H1 (cell line): ENCODE measurements around the gene CCDC78. TPM values are rescaled to one million over a fixed set of nuclear protein-coding genes. Genes with fewer than 3 reads are reported as not detected.
A peak's percentile ranks its signal among the peaks of the same experiment; 100 is the strongest.

Experiments used
- CTCF ChIA-PET: fragments of 300-600 bp; sonication (Branson Sonifier 250); formaldehyde crosslinking; loops from one replicate; lab custom pipeline; 2021; ENCODE audit not compliant: partially characterized antibody; lab: Charles Lee
- POLR2A ChIA-PET: fragments of 300-600 bp; sonication (Branson Sonifier 250); formaldehyde crosslinking; loops from one replicate; lab custom pipeline; 2021; ENCODE audit warnings: inconsistent platforms; ENCODE audit not compliant: partially characterized antibody; lab: Charles Lee
- DNase-seq, 2 experiments: peaks; one replicate each; pipeline versions ENCODE4 v3.0.0 to v3.0.0-alpha.2; 2010 to 2022; ENCODE audit warnings: low spot score in 2 of 2, low read depth in 1 of 2, mixed read lengths in 1 of 2
- FAIRE-seq: peaks from 2 replicates; lab custom pipeline; 2011; peaks lifted over from hg19 to GRCh38; lab: Jason Lieb, UNC
- H2AFZ ChIP-seq: 2 replicates; pipeline ENCODE4 v1.8.1; 2012; ENCODE audit warnings: low read length, inconsistent platforms
- H2AK5ac ChIP-seq: 2 replicates; pipeline ENCODE4 v1.6.1; 2013; ENCODE audit warnings: low read depth, low read length
- H2BK120ac ChIP-seq: replicated peaks from 2 replicates; pipeline ENCODE3; 2013; ENCODE audit warnings: low read depth, low read length, inconsistent platforms
- H2BK12ac ChIP-seq: 2 replicates; pipeline ENCODE4 v1.6.1; 2013; ENCODE audit warnings: low read depth, low read length
- H2BK15ac ChIP-seq: 2 replicates; pipeline ENCODE4 v1.6.1; 2013; ENCODE audit warnings: low read length
- H2BK20ac ChIP-seq: 2 replicates; pipeline ENCODE4 v1.6.1; 2013; ENCODE audit warnings: low read length
- H2BK5ac ChIP-seq: 2 replicates; pipeline ENCODE4 v1.6.1; 2013; ENCODE audit warnings: low read depth, low read length
- H3K14ac ChIP-seq: 2 replicates; pipeline ENCODE4 v1.6.1; 2013; ENCODE audit warnings: inconsistent platforms; ENCODE audit not compliant: insufficient read length
- H3K18ac ChIP-seq: 2 replicates; pipeline ENCODE4 v1.6.1; 2013; ENCODE audit warnings: low read length; ENCODE audit errors: extremely low read depth
- H3K23ac ChIP-seq: 2 replicates; pipeline ENCODE4 v1.6.1; 2013; ENCODE audit warnings: inconsistent platforms; ENCODE audit not compliant: insufficient read length
- H3K23me2 ChIP-seq: 2 replicates; pipeline ENCODE4 v1.6.1; 2013; ENCODE audit warnings: low read depth, low read length
- H3K27ac ChIP-seq: 2 replicates; pipeline ENCODE4 v1.6.1; 2011; ENCODE audit warnings: low read depth, low read length, inconsistent platforms
- H3K27me3 ChIP-seq, 4 experiments: replicated peaks in 1 of 4; 1 replicate in 1 of 4; 2 replicates in 3 of 4; pipeline versions ENCODE4 v1.6.1 to v1.8.1; 2011 to 2013; ENCODE audit warnings: low read length in 3 of 4, mild to moderate bottlenecking in 3 of 4, inconsistent platforms in 2 of 4, mixed read lengths in 2 of 4, moderate library complexity in 1 of 4; ENCODE audit not compliant: control insufficient read depth in 3 of 4, insufficient read depth in 3 of 4; ENCODE audit errors: extremely low read depth in 1 of 4
- H3K36me3 ChIP-seq, 4 experiments: 2 replicates each; pipeline versions ENCODE4 v1.6.1 to v1.8.1; 2011 to 2013; ENCODE audit warnings: mild to moderate bottlenecking in 4 of 4, low read length in 3 of 4, moderate library complexity in 2 of 4, control low read depth in 1 of 4, inconsistent platforms in 1 of 4; ENCODE audit not compliant: insufficient read depth in 4 of 4, control insufficient read depth in 2 of 4
- H3K4ac ChIP-seq: replicated peaks from 2 replicates; pipeline ENCODE3; 2013; ENCODE audit warnings: low read length, low read depth, mixed read lengths, inconsistent platforms; ENCODE audit not compliant: insufficient read length
- H3K4me1 ChIP-seq, 4 experiments: replicated peaks in 1 of 4; 1 replicate in 1 of 4; 2 replicates in 3 of 4; pipeline versions ENCODE4 v1.6.1 to v1.8.1; 2011 to 2013; ENCODE audit warnings: low read length in 3 of 4, inconsistent platforms in 2 of 4, mixed read lengths in 1 of 4; ENCODE audit not compliant: insufficient read depth in 4 of 4, control insufficient read depth in 3 of 4
- H3K4me2 ChIP-seq, 2 experiments: 2 replicates each; pipeline versions ENCODE4 v1.6.1 to v1.8.1; 2011 to 2013; ENCODE audit warnings: low read depth in 2 of 2, low read length in 2 of 2, control low read depth in 1 of 2, inconsistent platforms in 1 of 2, mild to moderate bottlenecking in 1 of 2; ENCODE audit not compliant: insufficient read depth in 1 of 2
- H3K4me3 ChIP-seq, 4 experiments: fragments of 200-600, 300-600 bp in 1 of 4; sonication (generic), shearing (Covaris generic), sonication (Bioruptor Twin) in 1 of 4; 2 replicates each; pipeline versions ENCODE4 v1.5.1 to v1.8.1; 2011 to 2016; ENCODE audit warnings: low read length in 4 of 4, low read depth in 3 of 4, control low read depth in 2 of 4, inconsistent platforms in 2 of 4, mild to moderate bottlenecking in 2 of 4, mixed read lengths in 1 of 4, moderate library complexity in 1 of 4; ENCODE audit not compliant: insufficient read depth in 2 of 4; ENCODE audit errors: extremely low read depth in 1 of 4
- H3K56ac ChIP-seq: replicated peaks from 2 replicates; pipeline ENCODE3; 2013; ENCODE audit warnings: low read depth, mild to moderate bottlenecking, mixed read lengths, low read length, inconsistent platforms; ENCODE audit not compliant: insufficient read length
- H3K79me1 ChIP-seq: 2 replicates; pipeline ENCODE4 v1.6.1; 2013; ENCODE audit warnings: low read depth, low read length, control low read depth
- H3K79me2 ChIP-seq, 2 experiments: 2 replicates each; pipeline versions ENCODE4 v1.6.1 to v1.8.1; 2012 to 2013; ENCODE audit warnings: low read length in 2 of 2, mild to moderate bottlenecking in 2 of 2, inconsistent platforms in 1 of 2; ENCODE audit not compliant: insufficient read depth in 2 of 2, control insufficient read depth in 1 of 2
- H3K9ac ChIP-seq, 4 experiments: replicated peaks in 1 of 4; 1 replicate in 1 of 4; 2 replicates in 3 of 4; pipeline versions ENCODE4 v1.6.1 to v1.8.1; 2011 to 2013; ENCODE audit warnings: low read depth in 3 of 4, low read length in 3 of 4, control low read depth in 2 of 4, mild to moderate bottlenecking in 2 of 4, moderate library complexity in 2 of 4, inconsistent platforms in 1 of 4; ENCODE audit errors: extremely low read depth in 1 of 4
- H3K9me3 ChIP-seq, 2 experiments: 2 replicates each; pipeline versions ENCODE4 v1.6.1 to v1.8.1; 2012 to 2013; ENCODE audit warnings: mild to moderate bottlenecking in 2 of 2, moderate library complexity in 2 of 2, control low read depth in 1 of 2, inconsistent platforms in 1 of 2, low read depth in 1 of 2, low read length in 1 of 2, mixed read lengths in 1 of 2; ENCODE audit not compliant: insufficient read depth in 2 of 2
- H4K20me1 ChIP-seq, 2 experiments: replicated peaks in 1 of 2; 2 replicates each; pipeline versions ENCODE3 to v1.8.1; 2011 to 2013; ENCODE audit warnings: inconsistent platforms in 2 of 2, low read length in 2 of 2, mild to moderate bottlenecking in 1 of 2; ENCODE audit not compliant: insufficient read depth in 2 of 2, control insufficient read depth in 1 of 2
- H4K5ac ChIP-seq: 2 replicates; pipeline ENCODE4 v1.6.1; 2013; ENCODE audit warnings: low read length, low read depth, mixed read lengths, inconsistent platforms; ENCODE audit not compliant: insufficient read length
- H4K8ac ChIP-seq: 2 replicates; pipeline ENCODE4 v1.8.0; 2013; ENCODE audit warnings: mild to moderate bottlenecking, moderate library complexity, low read length, inconsistent platforms; ENCODE audit not compliant: insufficient read depth; ENCODE audit errors: extremely low read depth
- H4K91ac ChIP-seq: replicated peaks from 2 replicates; pipeline ENCODE3; 2013; ENCODE audit warnings: low read length, mixed read lengths, inconsistent platforms; ENCODE audit not compliant: insufficient read length
- BACH1 ChIP-seq: IDR thresholded peaks from 2 replicates; pipeline ENCODE4 v1.6.1; 2012; ENCODE audit warnings: low read length, improper control_type of control experiment
- HDAC2 ChIP-seq, 2 experiments: fragments of 300-600 bp in 1 of 2; sonication (generic) in 1 of 2; IDR thresholded peaks; 2 replicates each; pipeline ENCODE4 v1.6.1; 2011 to 2012; ENCODE audit warnings: low read depth in 2 of 2, low read length in 2 of 2, mild to moderate bottlenecking in 2 of 2, moderate library complexity in 2 of 2, borderline replicate concordance in 1 of 2, inconsistent platforms in 1 of 2
- KDM4A ChIP-seq: IDR thresholded peaks from one replicate; pipeline ENCODE4 v1.7.1; 2012; ENCODE audit warnings: low read depth, mild to moderate bottlenecking, moderate library complexity, low read length, inconsistent platforms; ENCODE audit not compliant: severe bottlenecking
- MAX ChIP-seq: IDR thresholded peaks from 2 replicates; pipeline ENCODE4 v1.6.1; 2012; ENCODE audit warnings: inconsistent platforms
- PHF8 ChIP-seq: fragments of 200-600 bp; sonication (generic); conservative IDR thresholded peaks from 2 replicates; pipeline ENCODE4 v1.7.1; 2012; ENCODE audit warnings: low read depth, mild to moderate bottlenecking, inconsistent platforms, low read length, moderate library complexity
- POLR2A ChIP-seq, 2 experiments: IDR thresholded peaks; 1 replicate in 1 of 2; 2 replicates in 1 of 2; pipeline ENCODE4 v1.6.1; 2011; ENCODE audit warnings: low read depth in 2 of 2, low read length in 2 of 2, mild to moderate bottlenecking in 2 of 2; ENCODE audit errors: control extremely low read depth in 1 of 2
- POU5F1 ChIP-seq: IDR thresholded peaks from 2 replicates; pipeline ENCODE4 v1.6.1; 2011; ENCODE audit warnings: low read depth, mild to moderate bottlenecking, low read length, moderate library complexity
- SIRT6 ChIP-seq: IDR thresholded peaks from one replicate; pipeline ENCODE4 v1.7.1; 2012; ENCODE audit warnings: low read length, inconsistent platforms
- SRF ChIP-seq: IDR thresholded peaks from 2 replicates; pipeline ENCODE4 v1.6.1; 2011; ENCODE audit warnings: mild to moderate bottlenecking, low read depth, low read length, moderate library complexity
- WGBS, 2 experiments: shearing (Covaris generic) in 1 of 2; methylation state at CpG; one replicate each; pipeline versions ENCODE4 v1.1.6 to v1.1.7; 2013 to 2015; ENCODE audit warnings: low lambda C conversion rate in 2 of 2, mixed read lengths in 2 of 2, inconsistent platforms in 1 of 2, low coverage in 1 of 2, missing lambda C conversion rate in 1 of 2; ENCODE audit not compliant: insufficient replicate concordance in 2 of 2, insufficient coverage in 1 of 2, insufficient read length in 1 of 2; ENCODE audit errors: extremely low coverage in 1 of 2, missing lambda C conversion rate in 1 of 2; 5-methylcytosine and 5-hydroxymethylcytosine counted together
- polyA plus RNA-seq, 7 experiments: library from polyadenylated mRNA; depleted of rRNA in 3 of 7; stranded (reverse) in 5 of 7; unstranded in 2 of 7; fragments of >200 nt in 5 of 7; fragments of 200-250 nt in 2 of 7; gene quantifications; 1 replicate in 5 of 7; 2 replicates in 1 of 7; 4 replicates in 1 of 7; pipeline versions ENCODE4 v1.2.1 to v1.2.3, GENCODE V29; 2011 to 2013; ENCODE audit warnings: missing spikeins in 2 of 7, mixed read lengths in 2 of 7
- total RNA-seq: library from RNA; stranded (reverse); fragmentation: NEBNext Ultra II Directional; extraction: Animal tissue kit (Norgen Biotek cat#: 25700); gene quantifications from 2 replicates; pipeline ENCODE4 v1.2.1, GENCODE V29; 2021

CCDC78 gene
- total and polyA plus RNA-seq, 2 of the 8 experiments (the other 6 are each of a cell fraction or from before 2014, with no cell fraction given): 7.1 to 8.5 TPM

DNA sequence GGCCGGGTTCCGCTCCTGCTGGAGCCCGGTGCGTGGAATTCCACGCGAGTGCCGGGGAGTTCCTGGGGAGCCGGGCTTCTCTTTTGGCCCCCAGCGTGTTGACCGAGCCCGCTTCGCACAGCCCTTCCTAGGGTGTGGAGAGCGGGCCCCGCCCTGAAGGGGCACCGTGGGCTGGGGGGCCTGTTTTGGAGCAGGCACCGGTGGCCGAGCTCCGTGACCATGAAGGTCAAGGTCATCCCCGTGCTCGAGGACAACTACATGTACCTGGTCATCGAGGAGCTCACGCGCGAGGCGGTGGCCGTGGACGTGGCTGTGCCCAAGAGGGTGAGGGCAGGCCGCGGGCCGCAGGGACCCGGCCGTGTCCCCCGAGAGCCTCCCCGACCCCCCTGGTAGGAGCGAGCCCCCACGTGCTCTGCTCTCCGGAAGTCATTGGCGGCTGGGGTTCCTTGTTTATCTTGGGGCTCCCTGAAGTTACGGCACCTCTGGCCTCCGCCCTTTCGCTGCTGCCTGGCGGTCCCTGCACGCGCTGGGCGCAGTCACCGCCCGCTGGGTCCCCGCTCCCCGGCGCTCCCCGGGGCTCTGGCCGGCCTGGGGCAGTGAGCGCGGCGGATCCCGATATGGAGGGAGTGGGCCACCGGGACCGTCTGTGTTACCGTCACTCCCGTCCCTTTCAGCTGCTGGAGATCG is 1.2 kb upstream of the CCDC78 start:
- POLR2A ChIA-PET: interaction anchor here (0.8 to 23.0 kb wide), 10 partner anchors 11 to 76 kb away, joined by 3 to 353 read pairs (median 4); partner anchors contain the start of genes ANTKMT, CCDC78, CHTF18 and CIAO3
- H2BK5ac ChIP-seq: 0 out of 2 replicates have a peak overlapping the region, but pooled peaks have one; percentile 24
- peaks cover 0 to 16% (median 5%) of the 10 kb centered on the region in 4 experiments; a peak in 4 of 7 replicates for H3K27me3 ChIP-seq
- H2BK15ac ChIP-seq: no peak overlapping the region
- no peaks in the 10 kb centered on the region for H3K9me3 ChIP-seq
- no peak overlapping the region for H4K5ac ChIP-seq
- TF ChIP-seq SRF: no peak
- TF ChIP-seq PHF8: 0 out of 2 replicates have a peak, but pooled peaks have one; percentile 19
- peak; percentile 93 for TF ChIP-seq BACH1
- TF ChIP-seq POU5F1: no peak
- TF ChIP-seq SIRT6: no peak
- TF ChIP-seq HDAC2 (IDR thresholded peaks at IDR 0.05; ENCODE audit: borderline replicate concordance in 1 of 2, low read depth in 2 of 2, low read length in 2 of 2): peak; percentile 14 to 48; a peak in 1 of 4 replicates
- TF ChIP-seq MAX: peak; percentile 65
- peak; percentile 54 for TF ChIP-seq KDM4A
- 0 out of 3 replicates have a peak, but pooled peaks of 1 of the 2 experiments have one; percentile 8 for TF ChIP-seq POLR2A (IDR thresholded peaks at IDR 0.05; ENCODE audit: control extremely low read depth in 1 of 2, low read depth in 2 of 2, low read length in 2 of 2)
- CTCF ChIA-PET: interaction anchor here (32.4 to 35.8 kb wide), 3 partner anchors 9 to 57 kb away, joined by 424 to 977 read pairs (median 977); partner anchors contain the start of genes ANTKMT, CCDC78, CHTF18 and CIAO3
- peaks cover 19% of the 10 kb centered on the region; the same call in 1 of the 2 replicates for H3K23me2 ChIP-seq
- H3K4me3 ChIP-seq: peak overlapping the region; percentile 33 to 83 (median 46)
- peak overlapping the region; percentile 60 for H3K18ac ChIP-seq
- peak overlapping the region; percentile 93 for H4K91ac ChIP-seq
- DNase-seq (no peak), FAIRE-seq (no peak)
- H3K27ac ChIP-seq: peak overlapping the region; percentile 3; the same call in 1 of the 2 replicates
- no peaks in the 10 kb centered on the region for H3K79me2 ChIP-seq
- H2BK12ac ChIP-seq: no peak overlapping the region; the same call in 1 of the 2 replicates
- peak overlapping the region in 2 of 4 experiments; percentile 22 to 37; a peak in 3 of 7 replicates for H3K9ac ChIP-seq
- peak overlapping the region; percentile 99 for H3K4ac ChIP-seq
- peaks cover under 1 to 14% of the 10 kb centered on the region in 2 experiments for H4K20me1 ChIP-seq
- no peaks in the 10 kb centered on the region for H3K79me1 ChIP-seq
- peak overlapping the region; percentile 93 to 99 for H3K4me2 ChIP-seq
- H3K36me3 ChIP-seq: no peaks in the 10 kb centered on the region
- H3K14ac ChIP-seq: no peak overlapping the region
- peaks cover 0 to 14% (median 8%) of the 10 kb centered on the region in 4 experiments; a peak in 5 of 7 replicates for H3K4me1 ChIP-seq
- no peak overlapping the region for H2BK120ac ChIP-seq
- 0 out of 2 replicates have a peak overlapping the region, but pooled peaks have one; percentile 80 for H2BK20ac ChIP-seq
- 0 out of 2 replicates have a peak overlapping the region, but pooled peaks have one; percentile 75 for H2AK5ac ChIP-seq
- H4K8ac ChIP-seq: peak overlapping the region; percentile 68; the same call in 1 of the 2 replicates
- WGBS, 2 experiments: 2% methylated on average over 28 of the region's 61 CpGs; no CpG with 5 or more reads in 1 of the 2 experiments
- H3K23ac ChIP-seq: no peak overlapping the region
- H3K56ac ChIP-seq: no peak overlapping the region
- H2AFZ ChIP-seq: no peak overlapping the region
